Neural cell (in vitro differentiated cells): Measurements from ENCODE around the gene STXBP4. TPM values are rescaled to one million over a fixed set of nuclear protein-coding genes. Genes with fewer than 3 reads are reported as not detected.

Experiments used
- H2AFZ ChIP-seq: fragments of 200-600, 300-800 bp; sonication (generic), shearing (Covaris generic); 2 replicates; pipeline ENCODE4 v1.6.0; 2014; ENCODE audit warnings: low read depth, mild to moderate bottlenecking, antibody characterized with exemption, low read length, moderate library complexity
- H3F3A ChIP-seq: fragments of 200-600 bp; shearing (Covaris generic); 2 replicates; pipeline ENCODE4 v1.6.1; 2016; ENCODE audit warnings: mild to moderate bottlenecking, moderate library complexity, mixed read lengths, antibody characterized with exemption, low read length; ENCODE audit not compliant: insufficient read depth, poor library complexity, severe bottlenecking
- H3K27ac ChIP-seq: fragments of 200-600, 300-800 bp; sonication (generic), shearing (Covaris generic); 2 replicates; pipeline ENCODE4 v1.5.1; 2014; ENCODE audit warnings: mild to moderate bottlenecking, low read length, moderate library complexity
- H3K27me3 ChIP-seq: fragments of 300-800, 200-600 bp; sonication (generic), shearing (Covaris generic); 2 replicates; pipeline ENCODE4 v1.6.0; 2014; ENCODE audit warnings: mild to moderate bottlenecking, low read depth, low read length, moderate library complexity; ENCODE audit not compliant: insufficient read depth
- H3K36me3 ChIP-seq: fragments of 300-800, 200-600 bp; sonication (generic), shearing (Covaris generic); 2 replicates; pipeline ENCODE4 v1.5.1; 2014; ENCODE audit warnings: mild to moderate bottlenecking, antibody characterized with exemption, low read length, moderate library complexity; ENCODE audit not compliant: insufficient read depth
- H3K4me2 ChIP-seq: fragments of 300-800, 200-600 bp; sonication (generic), shearing (Covaris generic); 2 replicates; pipeline ENCODE4 v1.6.0; 2014; ENCODE audit warnings: mild to moderate bottlenecking, low read length
- H3K4me3 ChIP-seq: fragments of 300-800, 200-600 bp; sonication (generic), shearing (Covaris generic); 2 replicates; pipeline ENCODE4 v1.5.1; 2014; ENCODE audit warnings: mild to moderate bottlenecking, low read length, moderate library complexity
- H3K79me2 ChIP-seq: fragments of 200-600 bp; shearing (Covaris generic); replicated peaks from 2 replicates; pipeline ENCODE4 v1.6.0; 2014; ENCODE audit warnings: mild to moderate bottlenecking, low read length, moderate library complexity; ENCODE audit not compliant: insufficient read depth
- H3K9ac ChIP-seq: fragments of 300-800, 200-600 bp; sonication (generic), shearing (Covaris generic); 2 replicates; pipeline ENCODE4 v1.6.1; 2016; ENCODE audit warnings: mild to moderate bottlenecking, low read length, mixed read lengths
- H3K9me2 ChIP-seq: fragments of 200-600 bp; shearing (Covaris generic); 2 replicates; pipeline ENCODE4 v1.6.1; 2016; ENCODE audit warnings: mild to moderate bottlenecking, low read length, mixed read lengths; ENCODE audit not compliant: insufficient read depth
- H3K9me3 ChIP-seq: fragments of 200-600, 300-800 bp; sonication (generic), shearing (Covaris generic); 2 replicates; pipeline ENCODE4 v1.6.1; 2016; ENCODE audit warnings: mild to moderate bottlenecking, mixed run types, low read length, moderate library complexity, mixed read lengths
- H4K20me1 ChIP-seq: fragments of 200-600 bp; shearing (Covaris generic); 2 replicates; pipeline ENCODE4 v1.6.1; 2016; ENCODE audit warnings: mild to moderate bottlenecking, mixed run types; ENCODE audit not compliant: insufficient read depth
- CTCF ChIP-seq: fragments of 450-650 bp; IDR thresholded peaks from 2 replicates; pipeline ENCODE4 v1.5.1; 2014; ENCODE audit warnings: antibody characterized with exemption, mild to moderate bottlenecking, moderate library complexity; ENCODE audit not compliant: poor library complexity, severe bottlenecking
- EP300 ChIP-seq: fragments of 450-650 bp; conservative IDR thresholded peaks from 2 replicates; pipeline ENCODE4 v1.6.1; 2014; ENCODE audit warnings: antibody characterized with exemption, mild to moderate bottlenecking, moderate library complexity; ENCODE audit not compliant: poor library complexity, severe bottlenecking
- EZH2 ChIP-seq: fragments of 200-600, 300-800 bp; shearing (Covaris generic), sonication (generic); IDR thresholded peaks from 2 replicates; pipeline ENCODE4 v1.6.1; 2014; ENCODE audit warnings: antibody characterized with exemption, low read length, borderline replicate concordance, mild to moderate bottlenecking; ENCODE audit not compliant: insufficient read depth, poor library complexity, severe bottlenecking
- MXI1 ChIP-seq: fragments of 450-650 bp; conservative IDR thresholded peaks from 2 replicates; pipeline ENCODE4 v1.6.1; 2014; ENCODE audit warnings: antibody characterized with exemption, mild to moderate bottlenecking; ENCODE audit not compliant: poor library complexity, severe bottlenecking
- POLR2AphosphoS5 ChIP-seq: IDR thresholded peaks from 2 replicates; pipeline ENCODE4 v1.6.1; 2012
- RAD21 ChIP-seq: fragments of 450-650 bp; conservative IDR thresholded peaks from 2 replicates; pipeline ENCODE4 v1.6.1; 2014; ENCODE audit warnings: antibody characterized with exemption, mild to moderate bottlenecking, moderate library complexity
- REST ChIP-seq: IDR thresholded peaks from 2 replicates; pipeline ENCODE4 v1.6.1; 2012; ENCODE audit warnings: borderline replicate concordance
- SMC3 ChIP-seq: fragments of 450-650 bp; conservative IDR thresholded peaks from 2 replicates; pipeline ENCODE4 v1.6.1; 2014; ENCODE audit warnings: antibody characterized with exemption, mild to moderate bottlenecking, moderate library complexity; ENCODE audit not compliant: poor library complexity
- TAF1 ChIP-seq: IDR thresholded peaks from 2 replicates; pipeline ENCODE4 v1.6.1; 2012; ENCODE audit warnings: low read depth
- polyA plus RNA-seq: library from polyadenylated mRNA; depleted of rRNA; stranded (reverse); fragments of >200 nt; gene quantifications from 2 replicates; pipeline ENCODE4 v1.2.3, GENCODE V29; 2014

Gene STXBP4
- polyA plus RNA-seq, 1 donor from 2014 or later, result 8.1 TPM

- no peak overlapping the region for H3K4me2 ChIP-seq
- H3F3A ChIP-seq, result no peaks in the 10 kb centered on the region
- no peaks in the 10 kb centered on the region for H3K79me2 ChIP-seq
- no peak overlapping the region for H3K27ac ChIP-seq
- no peak for TF ChIP-seq EP300
- no peak for TF ChIP-seq CTCF
- TF ChIP-seq TAF1, result no peak
- no peak for TF ChIP-seq POLR2AphosphoS5
- no peak overlapping the region for H2AFZ ChIP-seq
- no peaks in the 10 kb centered on the region for H3K9me3 ChIP-seq
- H3K27me3 ChIP-seq, result no peaks in the 10 kb centered on the region
- no peaks in the 10 kb centered on the region for H3K9me2 ChIP-seq
- H3K4me3 ChIP-seq, result no peak overlapping the region
- H3K36me3 ChIP-seq, result no peaks in the 10 kb centered on the region
- no peak overlapping the region for H3K9ac ChIP-seq
- H4K20me1 ChIP-seq, result no peaks in the 10 kb centered on the region
Measured at GRCh38 chr17:55059724-55060123, 91.2 kb downstream of the STXBP4 start.

- H3K9me3 ChIP-seq, result no peaks in the 10 kb centered on the region
- no peak overlapping the region for H3K27ac ChIP-seq
- H3F3A ChIP-seq, result no peaks in the 10 kb centered on the region
- H2AFZ ChIP-seq, result no peak overlapping the region
- no peaks in the 10 kb centered on the region for H3K27me3 ChIP-seq
- H3K9ac ChIP-seq, result no peak overlapping the region
- no peaks in the 10 kb centered on the region for H4K20me1 ChIP-seq
- H3K36me3 ChIP-seq, result no peaks in the 10 kb centered on the region
- no peaks in the 10 kb centered on the region for H3K9me2 ChIP-seq
- H3K79me2 ChIP-seq, result no peaks in the 10 kb centered on the region
- TF ChIP-seq POLR2AphosphoS5 (no peak), SMC3 (no peak), RAD21 (no peak), MXI1 (no peak), EZH2 (no peak), REST (no peak), TAF1 (no peak), CTCF (no peak), EP300 (no peak)
- H3K4me2 ChIP-seq, result no peak overlapping the region
- no peak overlapping the region for H3K4me3 ChIP-seq
Measured at GRCh38 chr17:55062921-55063320, 94.4 kb downstream of the STXBP4 start.
